Choroid plexus epithelial cell (primary cell): ENCODE data around the gene PLXNC1.

Source experiments
- DNase-seq: peaks from one replicate; pipeline ENCODE4 v3.0.0-alpha.2; 2010; ENCODE audit warnings: low read depth
- H3K4me3 ChIP-seq: 2 replicates; pipeline ENCODE4 v1.5.1; 2011; ENCODE audit warnings: low read depth, mild to moderate bottlenecking, control low read depth, low read length, moderate library complexity
- TF ChIP-seq, protein P1 (sequence below): conservative IDR thresholded peaks from 2 replicates; pipeline ENCODE4 v1.5.1; 2011; ENCODE audit warnings: low read depth, mild to moderate bottlenecking, control low read depth, inconsistent platforms, low read length, moderate library complexity

Gene PLXNC1

GRCh38 chr12:94203181-94203546, 54.8 kb downstream of the PLXNC1 start:
- H3K4me3 ChIP-seq, result no peak overlapping the region
- TF ChIP-seq, protein P1, sequence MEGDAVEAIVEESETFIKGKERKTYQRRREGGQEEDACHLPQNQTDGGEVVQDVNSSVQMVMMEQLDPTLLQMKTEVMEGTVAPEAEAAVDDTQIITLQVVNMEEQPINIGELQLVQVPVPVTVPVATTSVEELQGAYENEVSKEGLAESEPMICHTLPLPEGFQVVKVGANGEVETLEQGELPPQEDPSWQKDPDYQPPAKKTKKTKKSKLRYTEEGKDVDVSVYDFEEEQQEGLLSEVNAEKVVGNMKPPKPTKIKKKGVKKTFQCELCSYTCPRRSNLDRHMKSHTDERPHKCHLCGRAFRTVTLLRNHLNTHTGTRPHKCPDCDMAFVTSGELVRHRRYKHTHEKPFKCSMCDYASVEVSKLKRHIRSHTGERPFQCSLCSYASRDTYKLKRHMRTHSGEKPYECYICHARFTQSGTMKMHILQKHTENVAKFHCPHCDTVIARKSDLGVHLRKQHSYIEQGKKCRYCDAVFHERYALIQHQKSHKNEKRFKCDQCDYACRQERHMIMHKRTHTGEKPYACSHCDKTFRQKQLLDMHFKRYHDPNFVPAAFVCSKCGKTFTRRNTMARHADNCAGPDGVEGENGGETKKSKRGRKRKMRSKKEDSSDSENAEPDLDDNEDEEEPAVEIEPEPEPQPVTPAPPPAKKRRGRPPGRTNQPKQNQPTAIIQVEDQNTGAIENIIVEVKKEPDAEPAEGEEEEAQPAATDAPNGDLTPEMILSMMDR, result no peak
- no peak for DNase-seq

- TF ChIP-seq, protein P1, result no peak
- no peak overlapping the region for H3K4me3 ChIP-seq
- DNase-seq, result peak; percentile 66
Measured at GRCh38 chr12:94203796-94204195, 55.4 kb downstream of the PLXNC1 start.

DNA sequence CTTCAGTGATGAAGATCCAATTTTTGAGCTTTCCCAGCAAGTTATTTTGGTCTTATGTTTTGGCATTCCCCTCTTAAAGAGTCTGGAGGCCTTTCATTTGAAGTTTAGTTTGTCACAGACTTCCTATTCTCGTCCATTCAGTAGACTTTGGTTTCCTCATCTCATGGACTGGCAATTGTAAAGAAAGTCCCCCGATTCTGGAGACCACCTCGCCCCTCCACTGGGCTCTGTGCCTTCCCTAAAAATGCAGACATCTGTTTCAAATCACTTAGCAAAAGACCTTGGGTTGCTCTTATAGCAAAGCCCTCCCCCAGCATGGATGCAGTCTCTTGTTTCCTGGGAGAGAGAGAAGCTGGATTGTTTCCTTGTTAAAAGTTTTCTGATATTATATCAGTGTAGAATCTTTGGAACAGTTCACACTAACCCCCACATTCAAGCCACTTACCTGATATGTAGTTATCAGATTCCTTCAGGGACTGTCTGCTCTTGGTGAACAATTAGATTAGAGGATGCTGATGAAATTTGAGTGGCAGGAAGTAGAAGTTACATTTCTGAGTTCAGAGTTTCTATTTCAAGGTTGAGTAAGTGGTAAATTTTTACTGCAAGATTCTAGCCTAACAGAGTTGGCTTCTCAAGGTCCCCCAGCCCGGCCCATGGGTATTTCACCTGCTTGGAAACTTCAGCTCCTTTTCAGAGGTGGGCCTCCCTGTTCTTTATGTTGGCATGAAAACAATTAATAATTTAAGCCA, 56.3 kb downstream of the PLXNC1 start:
- H3K4me3 ChIP-seq, result no peak overlapping the region
- DNase-seq, result no peak

GRCh38 chr12:94205822-94206221, 57.4 kb downstream of the PLXNC1 start:
- DNase-seq, result no peak
- TF ChIP-seq, protein P1, result no peak
- no peak overlapping the region for H3K4me3 ChIP-seq

More for the DNA sequence above, 56.3 kb downstream of the PLXNC1 start:
- TF ChIP-seq, protein P1, result no peak

GRCh38 chr12:94206886-94207285, 58.5 kb downstream of the PLXNC1 start:
- TF ChIP-seq, protein P1, result no peak
- H3K4me3 ChIP-seq, result no peak overlapping the region
- peak; percentile 22 for DNase-seq

DNA sequence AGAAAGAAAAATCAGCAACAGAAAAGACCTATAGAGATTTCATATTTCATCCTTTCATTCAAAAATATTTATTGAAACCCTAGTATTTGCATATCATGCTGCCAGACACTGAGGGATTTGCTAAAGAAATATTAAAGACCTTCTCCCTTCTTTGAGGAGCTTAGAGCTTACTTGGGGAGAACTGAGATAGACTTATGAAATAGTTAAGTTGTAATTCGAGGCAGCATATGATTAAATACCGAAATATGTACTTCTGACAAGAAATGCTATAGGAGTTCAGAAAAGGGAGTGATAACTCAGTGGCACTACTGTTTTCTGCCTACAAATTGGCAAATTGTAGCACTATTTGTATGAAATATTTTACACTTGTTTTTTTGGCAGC, 59.1 kb downstream of the PLXNC1 start:
- no peak overlapping the region for H3K4me3 ChIP-seq
- TF ChIP-seq, protein P1, result no peak
- no peak for DNase-seq
